GM10847 (cell line): ENCODE measurements around the gene VGLL4.

ENCODE experiments used
- POLR2A ChIP-seq: IDR thresholded peaks from 2 replicates; pipeline ENCODE4 v1.6.1; 2011; ENCODE audit not compliant: insufficient read length; ENCODE audit errors: extremely low read depth

The VGLL4 gene

DNA sequence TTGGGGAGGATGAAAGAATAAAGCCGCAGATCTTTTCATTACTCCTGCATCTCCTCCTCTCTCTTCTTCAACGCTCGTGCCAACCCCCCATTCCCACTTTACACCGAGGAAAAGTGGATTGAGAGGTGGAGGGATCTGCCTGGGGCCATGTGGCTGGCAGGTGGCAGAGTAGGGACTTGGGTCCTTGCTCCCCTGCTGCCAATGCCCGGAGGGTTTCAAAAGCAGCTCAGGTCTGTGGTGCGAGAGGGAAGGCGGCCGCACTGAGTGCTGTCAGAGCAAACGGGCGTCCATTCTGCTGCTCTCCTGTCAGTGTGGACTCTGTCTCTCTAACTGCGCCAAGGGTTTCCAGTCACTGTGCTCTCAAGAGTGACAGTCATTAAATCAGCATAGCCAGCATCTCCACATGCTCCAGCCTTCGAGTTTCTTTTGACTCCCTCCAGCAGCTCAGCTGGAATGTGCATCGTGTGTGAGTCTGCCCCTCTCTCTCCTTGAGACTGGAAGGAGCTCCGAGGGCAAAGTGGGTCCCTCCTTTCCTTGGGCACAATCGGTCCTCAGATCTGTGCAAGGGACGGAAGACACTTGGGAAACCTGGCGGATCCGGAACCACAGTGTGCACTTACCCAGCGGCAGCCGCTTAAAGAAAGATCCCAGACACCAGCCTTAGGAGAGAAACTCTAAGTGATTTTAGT is 68.6 kb downstream of the VGLL4 start:
- TF ChIP-seq POLR2A: no peak

DNA sequence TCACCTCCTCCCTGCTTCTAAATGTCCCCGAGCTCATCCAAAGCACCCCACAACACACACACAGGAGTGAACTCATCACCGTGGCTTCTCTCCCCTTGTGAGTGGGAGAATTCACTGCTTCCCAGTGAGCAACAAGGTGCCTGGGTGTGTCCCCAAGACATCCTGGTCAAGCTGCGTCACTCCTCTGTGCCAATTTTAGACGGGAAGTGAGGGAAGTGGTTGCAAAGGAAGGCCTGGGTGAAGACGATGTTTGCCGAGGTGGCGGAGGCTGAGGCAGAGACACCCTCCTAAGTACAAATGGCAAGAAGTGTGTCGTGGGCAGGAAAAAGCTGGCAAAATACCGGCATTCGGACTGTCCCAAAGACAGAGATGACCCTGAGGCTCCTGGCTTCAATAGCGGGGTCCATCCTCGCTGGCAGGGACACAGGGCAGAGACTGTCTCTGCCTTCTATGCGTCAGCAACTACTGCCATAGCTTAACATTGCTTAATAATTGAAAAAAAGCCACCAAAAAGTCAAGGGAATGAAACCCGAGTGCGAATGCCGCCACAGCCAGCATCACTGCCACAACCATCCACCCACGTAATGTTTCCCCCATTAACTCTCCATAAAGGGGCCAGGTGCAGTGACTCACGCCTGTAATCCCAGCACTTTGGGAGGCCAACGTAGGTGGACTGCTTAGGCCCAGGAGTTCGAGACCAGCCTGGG is 72.8 kb downstream of the VGLL4 start:
- TF ChIP-seq POLR2A: no peak

DNA sequence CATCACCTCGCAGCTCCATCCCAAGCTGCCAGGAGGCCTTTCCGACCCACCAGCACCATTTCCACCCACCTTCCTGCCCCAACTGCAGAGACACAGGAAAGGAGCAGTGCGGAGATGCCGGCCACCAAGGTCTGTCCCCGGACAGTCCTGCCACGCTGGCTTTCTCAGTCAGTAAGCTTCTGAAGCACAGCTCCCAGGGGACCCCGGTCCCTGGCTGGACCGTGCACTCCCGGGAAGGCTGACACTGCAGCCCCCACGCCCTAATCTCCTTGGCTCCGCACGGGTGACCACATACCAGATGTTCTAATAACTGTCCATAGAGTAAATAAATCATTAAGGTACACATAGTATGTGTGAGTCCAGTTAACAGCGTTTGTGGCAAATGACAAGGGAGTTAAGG is 73.5 kb downstream of the VGLL4 start:
- no peak for TF ChIP-seq POLR2A

DNA sequence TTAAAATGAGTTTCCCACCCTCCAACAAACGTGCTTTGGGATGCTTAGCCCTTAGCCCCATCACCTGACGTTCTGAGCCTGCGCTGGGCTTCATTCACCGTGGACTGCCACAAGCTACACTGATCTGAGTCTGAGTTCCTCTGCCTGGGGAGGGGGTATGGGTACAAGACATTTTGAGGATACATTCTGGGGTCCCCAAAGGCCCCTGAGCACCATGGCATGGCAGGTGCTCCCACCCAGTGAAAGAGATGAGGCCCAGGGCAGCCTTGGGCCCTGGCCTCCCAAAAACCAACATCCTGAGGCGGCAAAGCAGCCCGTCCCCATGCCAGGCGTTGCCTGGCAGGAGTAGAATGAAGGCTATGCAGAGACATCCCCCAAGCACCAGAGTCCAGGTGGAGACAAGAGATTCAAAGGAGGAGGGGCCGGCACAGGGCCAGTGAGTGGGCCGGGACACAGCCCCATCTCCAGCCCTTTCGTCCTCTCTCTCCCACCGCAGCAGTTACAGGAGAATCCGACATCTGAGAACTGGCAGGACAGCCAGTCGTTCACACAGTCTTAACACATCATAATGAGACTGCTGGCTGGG is 74.5 kb downstream of the VGLL4 start:
- TF ChIP-seq POLR2A: no peak

DNA sequence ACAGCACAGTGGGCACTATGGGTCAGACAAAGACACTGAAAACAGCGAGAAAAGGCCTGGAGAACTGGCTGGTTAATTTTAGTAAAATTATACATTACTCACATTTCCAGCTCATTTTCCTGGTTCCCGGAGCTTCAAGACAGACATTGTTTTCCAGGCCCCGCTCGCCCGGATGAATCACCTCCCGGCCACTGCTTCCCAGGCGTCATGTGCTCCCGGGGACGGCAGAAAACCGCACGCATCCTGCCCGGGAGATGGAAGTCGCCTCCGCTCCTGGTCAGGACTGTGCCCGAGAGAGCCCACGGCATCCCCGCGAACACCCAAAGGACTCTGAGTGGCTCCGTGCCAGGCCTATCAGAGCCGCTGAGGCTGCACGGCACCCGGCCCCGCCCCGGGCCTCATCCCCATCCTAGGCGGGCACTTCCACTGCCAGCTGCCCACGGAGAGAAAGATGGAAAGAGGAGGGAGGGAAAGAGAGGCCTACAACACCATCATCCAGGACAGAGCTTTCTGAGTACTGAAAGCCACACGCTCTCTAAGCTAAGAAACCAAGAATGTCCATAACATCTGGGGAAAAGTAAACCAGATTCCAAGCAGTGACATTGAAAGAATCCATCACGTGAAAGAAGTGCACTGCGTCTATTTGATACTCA is 75.1 kb downstream of the VGLL4 start:
- no peak for TF ChIP-seq POLR2A

DNA sequence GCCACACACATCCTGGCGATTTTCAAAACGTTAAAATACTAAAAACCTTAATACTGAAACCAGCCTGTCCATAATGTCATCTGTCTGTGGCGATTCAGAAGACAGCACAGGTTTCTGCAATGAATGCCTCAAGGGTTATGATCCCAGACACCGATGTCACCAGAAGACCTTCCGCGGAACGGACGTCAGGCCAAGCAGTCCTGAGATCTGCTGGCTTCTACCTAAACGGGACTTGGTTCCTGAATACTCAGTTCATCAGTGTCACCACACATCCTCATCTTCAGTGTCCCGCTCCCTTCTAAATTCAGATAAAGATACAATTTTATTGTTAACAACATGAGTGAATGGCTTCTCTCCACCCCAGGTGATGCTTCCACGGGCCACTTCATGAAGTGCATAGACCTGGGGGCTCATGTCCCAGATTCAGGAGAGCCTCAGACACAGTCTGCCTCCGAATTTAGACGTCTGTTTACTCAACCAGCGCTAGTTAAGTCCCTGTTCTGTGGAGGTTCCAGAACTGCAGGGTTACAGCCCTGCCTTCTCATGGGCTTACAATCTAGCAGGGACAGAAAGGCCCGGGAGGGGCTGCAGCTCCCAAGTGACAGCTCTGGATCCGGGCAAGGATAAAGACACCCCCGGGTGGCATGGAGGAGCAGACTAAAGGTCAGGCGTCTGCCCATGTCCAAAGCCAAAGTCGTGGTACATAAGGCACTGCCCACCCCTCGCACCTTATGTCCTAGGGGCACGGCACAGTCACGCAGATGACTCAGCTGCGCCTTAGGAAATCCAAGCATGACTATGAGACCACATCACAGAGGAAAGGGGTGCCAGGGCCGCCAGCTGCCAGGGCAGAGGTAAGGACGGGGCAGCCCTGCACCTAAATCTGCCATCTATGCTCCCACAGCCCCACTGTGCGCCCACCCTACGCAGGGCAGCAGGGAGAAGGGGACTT is 75.9 kb downstream of the VGLL4 start:
- TF ChIP-seq POLR2A: no peak

DNA sequence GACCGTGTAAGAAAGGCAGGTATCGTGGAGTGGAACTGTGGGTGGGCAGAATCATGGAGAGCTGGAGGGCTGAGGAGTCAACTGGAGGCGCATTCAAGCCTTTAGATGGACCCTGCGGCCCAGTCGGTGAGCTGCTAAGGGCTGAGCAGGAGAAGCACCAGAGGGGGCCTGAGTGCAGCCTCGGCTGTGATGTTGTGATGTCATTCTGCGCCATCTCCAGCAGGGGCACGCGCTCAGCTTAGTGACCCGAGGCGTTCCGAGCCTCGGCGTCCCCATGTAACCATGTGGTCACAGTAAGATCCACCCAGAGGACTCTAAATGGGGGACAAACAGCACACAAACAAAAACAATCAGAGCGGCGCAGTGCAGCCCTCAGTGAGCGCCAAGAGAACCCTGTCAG is 76.8 kb downstream of the VGLL4 start:
- TF ChIP-seq POLR2A: no peak

DNA sequence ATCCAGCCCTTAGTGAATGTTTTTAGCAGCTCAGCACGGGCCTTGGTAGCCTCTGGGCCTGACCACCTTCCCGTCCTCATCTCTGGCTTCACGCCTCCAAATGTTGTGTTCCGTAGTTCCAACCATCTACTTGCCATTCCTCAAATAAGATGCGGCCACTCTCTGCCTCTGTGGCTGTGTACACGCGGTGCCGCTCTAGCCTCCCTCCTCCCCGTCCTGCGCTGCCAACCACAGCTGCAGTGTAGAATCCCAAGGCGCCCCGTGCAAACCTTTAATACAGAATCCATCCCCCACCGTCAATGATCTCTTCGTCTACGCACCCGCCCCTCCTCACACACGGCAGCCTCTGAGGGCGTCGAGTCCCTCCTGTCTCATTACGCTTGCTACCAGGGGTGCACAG is 77.2 kb downstream of the VGLL4 start:
- no peak for TF ChIP-seq POLR2A

DNA sequence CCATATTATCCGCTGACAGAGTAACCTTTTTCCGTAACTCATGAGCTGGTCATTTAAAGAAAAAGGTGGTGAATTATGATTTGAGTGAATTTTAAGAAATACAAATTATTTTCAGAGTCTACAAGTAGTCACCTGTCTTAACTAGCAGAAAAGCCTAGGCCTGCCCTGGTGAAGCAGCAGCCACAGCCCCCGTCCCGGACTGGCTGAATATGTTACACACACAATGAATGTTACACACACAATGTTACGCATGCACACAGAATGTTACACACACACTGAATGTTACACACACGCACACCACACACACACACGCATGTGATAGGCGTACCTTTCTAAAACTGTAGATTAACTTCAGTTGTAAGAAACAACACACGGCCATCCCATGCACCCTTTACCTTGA is 77.8 kb downstream of the VGLL4 start:
- no peak for TF ChIP-seq POLR2A

DNA sequence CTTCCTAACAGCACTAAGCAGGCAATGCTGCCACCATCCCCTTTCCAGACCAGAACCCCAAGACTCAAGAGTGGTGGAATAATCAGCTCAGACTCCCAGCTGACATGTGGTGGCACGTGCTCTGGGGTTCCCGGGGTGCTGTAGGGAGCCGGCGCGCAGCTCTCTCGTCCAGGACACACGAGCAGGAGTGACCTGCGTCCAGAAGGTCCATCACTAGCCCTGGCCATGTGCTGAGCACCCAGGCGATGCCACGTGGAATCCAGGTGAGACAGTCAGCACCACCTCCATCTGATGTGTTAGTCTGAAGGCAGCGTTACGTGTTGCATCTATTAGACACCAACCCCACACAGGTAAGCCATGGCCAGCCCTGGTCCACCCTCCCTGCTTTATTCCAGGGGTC is 78.2 kb downstream of the VGLL4 start:
- no peak for TF ChIP-seq POLR2A

DNA sequence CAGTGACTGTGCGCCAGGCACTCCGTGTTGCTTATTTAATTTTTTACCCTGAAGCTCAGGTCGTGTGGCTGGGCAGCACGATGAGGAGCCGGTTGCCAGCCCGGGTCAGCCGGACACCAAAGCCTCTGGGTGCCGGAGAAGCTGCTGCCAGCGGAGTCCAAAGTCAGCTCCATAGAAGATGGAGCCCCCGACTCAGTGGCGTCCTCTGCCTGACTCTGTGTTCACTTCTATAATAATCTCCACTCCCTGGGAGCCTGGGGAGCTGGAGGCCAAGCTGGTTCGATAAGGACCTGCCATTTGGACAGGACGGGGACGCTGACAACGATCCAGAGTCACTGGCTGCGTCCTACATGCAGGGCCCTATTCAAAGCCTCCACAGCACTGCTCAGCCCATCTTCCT is 78.6 kb downstream of the VGLL4 start:
- TF ChIP-seq POLR2A: no peak

DNA sequence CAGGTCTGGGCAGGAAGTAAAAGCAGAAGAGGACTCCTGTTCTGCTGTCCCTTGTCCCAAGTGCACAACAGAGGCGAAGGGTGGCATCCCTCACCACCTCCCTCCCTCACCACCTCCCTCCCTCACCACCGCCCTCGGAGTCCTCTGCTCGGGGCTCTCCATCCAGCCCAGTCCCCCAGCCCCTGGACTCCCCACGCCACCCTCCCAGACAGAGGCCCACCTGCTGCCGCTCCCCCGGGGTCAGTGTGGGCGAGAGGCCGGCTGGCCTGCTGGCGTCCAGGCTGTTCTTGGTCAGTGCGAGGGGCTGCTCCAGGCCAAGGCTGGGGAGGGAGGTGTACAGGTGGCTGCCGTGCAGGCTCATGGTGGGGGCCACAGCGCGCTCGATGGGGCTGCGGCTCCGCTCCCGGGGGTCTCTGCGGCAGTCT is 79.1 kb downstream of the VGLL4 start:
- TF ChIP-seq POLR2A: no peak

DNA sequence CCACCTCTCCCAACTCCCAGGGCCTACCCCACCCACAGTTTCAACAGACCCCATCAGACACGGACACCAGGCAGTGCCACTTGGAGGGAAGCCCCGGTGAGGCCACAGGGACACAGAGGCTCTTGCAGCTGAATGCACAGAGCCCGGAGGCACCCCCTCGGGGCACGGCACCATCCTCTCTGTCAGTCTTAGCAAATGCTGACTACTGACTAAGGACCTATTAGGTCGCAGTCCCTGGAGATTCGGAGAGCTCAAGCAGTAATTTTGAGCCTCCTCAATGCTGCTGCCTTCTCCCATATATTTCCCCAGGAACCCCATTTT is 79.9 kb downstream of the VGLL4 start:
- no peak for TF ChIP-seq POLR2A

DNA sequence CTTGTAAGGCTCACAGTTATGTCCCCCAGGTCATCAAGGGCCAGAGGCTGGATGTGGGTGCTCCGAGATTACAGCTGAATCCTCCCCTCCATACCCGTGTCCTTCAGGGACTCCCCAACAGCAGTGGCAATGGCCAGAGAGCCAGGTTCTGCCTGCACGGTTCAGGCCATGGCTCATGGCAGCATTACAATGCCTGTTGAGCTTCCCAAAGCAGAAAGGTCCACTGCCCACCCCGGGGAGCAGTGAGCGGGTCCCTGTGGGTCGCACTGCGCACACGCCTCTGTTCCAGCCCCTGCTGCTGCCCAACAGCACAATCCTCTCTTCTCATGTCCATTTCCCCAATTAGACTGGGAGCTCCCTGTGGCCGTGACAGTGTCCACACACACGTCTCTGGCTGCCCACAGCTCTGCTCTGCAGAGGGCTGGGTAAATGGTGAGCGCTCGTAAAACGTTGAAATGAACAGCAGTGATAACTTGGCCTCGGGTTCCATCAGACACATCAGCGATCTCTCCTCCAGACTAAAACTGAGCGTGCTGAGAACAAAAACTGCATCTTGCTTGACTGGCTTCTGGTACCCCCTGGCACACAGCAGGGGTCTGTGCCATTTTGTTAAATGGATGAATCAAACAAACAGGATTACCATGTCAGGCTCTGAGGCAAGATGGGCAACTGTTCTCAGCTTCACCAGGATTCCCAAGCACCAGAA is 80.4 kb downstream of the VGLL4 start:
- TF ChIP-seq POLR2A: no peak
